ENCODE measurements around the gene SLAMF9. TPM values are rescaled to one million over a fixed set of nuclear protein-coding genes. Genes with fewer than 3 reads are reported as not detected.

Gene SLAMF9
- polyA plus RNA-seq, 1 donor (not counting 4 experiments of a cell fraction or from before 2014, with no cell fraction given): 0.31 TPM

- Histone ChIP-seq H3K36me3 (ENCODE audit: control insufficient read depth in 2 of 2, extremely low read depth in 1 of 2, insufficient read depth in 2 of 2, low read length in 2 of 2) (peaks cover 30 to 36% of the 10 kb centered on the region in 2 experiments), H3K9ac (ENCODE audit: control insufficient read depth, extremely low read depth, insufficient read depth, low read length) (peak overlapping the region; percentile 100), H3K79me2 (ENCODE audit: control insufficient read depth, insufficient read depth, low read length) (peaks cover 57% of the 10 kb centered on the region), H3K4me1 (ENCODE audit: control insufficient read depth, extremely low read depth, insufficient read depth, low read length) (peaks cover 49% of the 10 kb centered on the region), H3K4me3 (ENCODE audit: control insufficient read depth in 2 of 3, extremely low read depth in 1 of 3, insufficient read depth in 2 of 3, low read depth in 1 of 3, low read length in 3 of 3) (peak overlapping the region; percentile 79 to 94 (median 92)), H2AFZ (ENCODE audit: control insufficient read depth, low read length) (no peak overlapping the region), H3K27me3 (ENCODE audit: control insufficient read depth, extremely low read depth, insufficient read depth, low read length) (no peaks in the 10 kb centered on the region), H3K4me2 (ENCODE audit: control insufficient read depth, extremely low read depth, insufficient read depth, low read depth, low read length) (peak overlapping the region; percentile 90), H3K9me1 (ENCODE audit: control insufficient read depth, extremely low read depth, insufficient read depth, low read length) (peaks cover 8% of the 10 kb centered on the region), H3K9me3 (ENCODE audit: control insufficient read depth, low read depth, low read length) (no peaks in the 10 kb centered on the region), H3K27ac (ENCODE audit: control insufficient read depth, insufficient read depth, low read length) (peak overlapping the region; percentile 98), H4K20me1 (ENCODE audit: control insufficient read depth, extremely low read depth, insufficient read depth, low read length) (peaks cover 22% of the 10 kb centered on the region)
- DNase-seq (ENCODE audit: low read depth, low spot score) (no peak), FAIRE-seq (no peak)
- TF ChIP-seq EZH2 (IDR thresholded peaks at IDR 0.05; ENCODE audit: low read length) (no peak), CTCF (optimal IDR thresholded peaks at IDR 0.05 in 1 of 3, IDR thresholded peaks at IDR 0.05 in 1 of 3, conservative IDR thresholded peaks at IDR 0.05 in 1 of 3; ENCODE audit: extremely low read depth in 1 of 3, insufficient read depth in 2 of 3, low read length in 3 of 3) (no peak)
- dilution Hi-C loops (cut with MboI; ENCODE audit: extremely low pct_ligation_motif_present, low sequenced_read_pairs): no loop called here
Measured at GRCh38 chr1:159924025-159924790, 29.8 kb downstream of the SLAMF9 start.

- Histone ChIP-seq H3K9me1 (ENCODE audit: control insufficient read depth, extremely low read depth, insufficient read depth, low read length) (peaks cover 8% of the 10 kb centered on the region), H3K4me2 (ENCODE audit: control insufficient read depth, extremely low read depth, insufficient read depth, low read depth, low read length) (peak overlapping the region; percentile 84), H2AFZ (ENCODE audit: control insufficient read depth, low read length) (no peak overlapping the region), H3K4me3 (ENCODE audit: control insufficient read depth in 2 of 3, extremely low read depth in 1 of 3, insufficient read depth in 2 of 3, low read depth in 1 of 3, low read length in 3 of 3) (peak overlapping the region; percentile 79 to 94 (median 92)), H3K9ac (ENCODE audit: control insufficient read depth, extremely low read depth, insufficient read depth, low read length) (peak overlapping the region; percentile 100), H3K4me1 (ENCODE audit: control insufficient read depth, extremely low read depth, insufficient read depth, low read length) (peaks cover 51% of the 10 kb centered on the region), H3K36me3 (ENCODE audit: control insufficient read depth in 2 of 2, extremely low read depth in 1 of 2, insufficient read depth in 2 of 2, low read length in 2 of 2) (peaks cover 36 to 43% of the 10 kb centered on the region in 2 experiments), H3K27ac (ENCODE audit: control insufficient read depth, insufficient read depth, low read length) (peak overlapping the region; percentile 98), H3K9me3 (ENCODE audit: control insufficient read depth, low read depth, low read length) (no peaks in the 10 kb centered on the region), H3K79me2 (ENCODE audit: control insufficient read depth, insufficient read depth, low read length) (peaks cover 58% of the 10 kb centered on the region), H4K20me1 (ENCODE audit: control insufficient read depth, extremely low read depth, insufficient read depth, low read length) (peaks cover 24% of the 10 kb centered on the region), H3K27me3 (ENCODE audit: control insufficient read depth, extremely low read depth, insufficient read depth, low read length) (no peaks in the 10 kb centered on the region)
- FAIRE-seq (peak; percentile 59), DNase-seq (ENCODE audit: low read depth, low spot score) (no peak)
- TF ChIP-seq CTCF (optimal IDR thresholded peaks at IDR 0.05 in 1 of 3, IDR thresholded peaks at IDR 0.05 in 1 of 3, conservative IDR thresholded peaks at IDR 0.05 in 1 of 3; ENCODE audit: extremely low read depth in 1 of 3, insufficient read depth in 2 of 3, low read length in 3 of 3): no peak
- no peak for TF ChIP-seq EZH2 (IDR thresholded peaks at IDR 0.05; ENCODE audit: low read length)
- dilution Hi-C loops (cut with MboI; ENCODE audit: extremely low pct_ligation_motif_present, low sequenced_read_pairs): no loop called here
Measured at GRCh38 chr1:159923203-159924024, 30.6 kb downstream of the SLAMF9 start.
